ENCODE data around the gene MYO3A.
A peak's percentile ranks its signal among the peaks of the same experiment; 100 is the strongest.
"Not testable (repeated sequence)": the region's sequence is repeated elsewhere in the genome, so short reads cannot be mapped to it uniquely, and the experiment has no call there.

The MYO3A gene

DNA sequence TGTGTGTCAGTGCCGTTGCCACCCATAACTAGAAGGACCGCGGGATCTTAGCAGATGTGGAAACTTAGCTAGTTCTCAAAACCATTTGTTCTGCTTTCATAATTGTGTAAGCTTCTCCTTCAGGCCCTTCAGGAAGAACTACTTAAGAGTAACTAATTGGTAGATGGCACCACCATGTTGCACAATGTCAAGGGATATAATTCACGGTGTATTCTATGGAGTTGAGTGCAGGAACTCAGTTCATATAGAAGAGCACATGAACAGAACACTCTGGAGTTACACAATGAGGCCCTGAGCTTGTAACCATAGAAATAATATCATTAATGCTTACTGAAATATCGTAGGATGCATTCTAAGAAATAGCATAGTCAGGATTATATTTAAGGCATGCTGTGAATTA is 156.0 kb downstream of the MYO3A start:
- DNase-seq (ENCODE audit: low spot score): peak; percentile 35

DNA sequence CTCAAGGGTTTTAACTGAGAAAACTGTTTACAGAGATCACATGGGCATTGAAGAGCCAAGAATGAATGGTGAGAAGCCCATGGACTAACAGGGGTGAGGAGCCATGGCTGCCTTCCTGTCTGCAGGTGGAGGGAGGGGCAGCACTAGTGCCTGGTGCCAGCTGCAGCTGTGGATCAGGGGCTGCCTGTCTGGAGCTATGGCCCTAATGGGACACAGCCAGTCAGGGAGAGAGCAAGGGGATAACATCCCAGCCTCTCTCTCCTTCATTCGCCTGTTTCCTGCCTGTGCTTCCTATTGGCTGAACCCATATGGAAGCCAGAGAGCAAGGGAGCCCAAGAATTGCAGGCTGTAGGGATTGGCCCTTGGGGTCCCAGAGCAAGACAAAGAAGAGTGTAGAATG is 156.7 kb downstream of the MYO3A start:
- no peak for DNase-seq (ENCODE audit: low spot score)

DNA sequence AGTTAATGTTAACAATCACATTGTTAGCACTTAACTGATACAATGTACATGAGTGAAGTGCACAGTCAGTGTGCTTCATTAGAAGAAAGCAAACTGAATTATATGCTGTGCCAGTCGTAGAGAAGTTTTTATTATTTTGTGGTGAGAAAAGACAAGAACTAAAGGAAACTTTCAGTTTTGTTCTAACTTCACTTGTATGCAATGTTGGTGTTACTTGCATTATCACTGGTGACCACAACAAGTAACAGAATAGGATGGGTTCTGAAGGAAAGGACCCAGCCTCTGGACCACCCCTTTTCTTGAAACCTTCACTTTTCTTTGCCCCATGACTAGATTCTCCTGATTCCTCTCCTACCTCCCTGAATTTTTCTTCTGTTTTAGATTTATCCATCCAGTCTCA is 159.2 kb downstream of the MYO3A start:
- DNase-seq (ENCODE audit: low spot score): no peak

DNA sequence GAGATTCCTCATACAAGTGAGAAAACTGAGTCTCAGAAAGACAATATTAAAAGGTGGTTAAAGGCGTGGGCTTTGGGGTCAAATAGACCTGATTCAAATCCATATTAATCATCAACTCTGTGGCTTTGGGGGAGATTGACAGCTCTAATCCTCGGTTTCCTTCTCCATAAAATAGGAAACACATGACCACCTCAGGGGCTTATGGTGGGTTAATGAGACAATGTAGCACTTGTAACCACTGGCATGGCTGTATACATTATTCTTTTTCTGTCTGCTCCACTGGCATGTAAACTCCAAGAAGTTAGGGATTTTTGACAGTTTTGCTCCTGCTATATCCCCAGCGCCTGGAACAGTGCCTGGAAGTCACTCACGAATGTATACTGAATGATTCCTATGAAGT is 161.8 kb downstream of the MYO3A start:
- no peak for DNase-seq (ENCODE audit: low spot score)

DNA sequence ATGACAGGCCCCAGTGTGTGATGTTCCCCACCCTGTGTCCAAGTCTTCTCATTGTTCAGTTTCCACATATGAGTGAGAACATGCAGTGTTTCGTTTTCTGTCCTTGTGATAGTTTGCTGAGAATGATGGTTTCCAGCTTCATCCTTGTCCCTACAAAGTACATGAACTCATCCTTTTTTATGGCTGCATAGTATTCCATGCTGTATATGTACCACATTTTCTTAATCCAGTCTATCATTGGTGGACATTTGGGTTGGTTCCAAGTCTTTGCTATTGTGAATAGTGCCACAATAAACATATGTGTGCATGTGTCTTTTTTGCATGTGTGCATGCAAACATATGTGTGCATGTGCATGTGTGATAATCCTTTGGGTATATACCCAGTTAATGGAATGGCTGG is 163.5 kb downstream of the MYO3A start:
- DNase-seq (ENCODE audit: low spot score): not testable (repeated sequence)

DNA sequence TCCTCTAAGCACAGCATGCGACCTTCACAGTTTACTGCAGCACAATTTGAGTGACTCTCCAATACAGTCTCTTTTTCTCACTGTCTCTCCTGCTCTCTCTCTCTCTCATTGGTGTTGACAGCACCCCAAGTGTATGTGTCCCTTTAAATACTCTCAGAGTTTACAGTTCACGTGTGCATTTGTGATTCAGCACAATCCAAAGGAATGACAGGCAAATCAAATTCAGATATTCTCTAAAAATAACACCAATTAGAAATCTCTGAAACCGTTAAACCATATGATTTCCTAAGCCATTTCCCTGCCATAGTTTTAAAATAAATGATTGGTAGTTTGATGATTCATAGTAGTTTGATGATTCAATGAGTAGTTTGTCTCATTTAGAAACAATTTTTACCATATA is 178.5 kb downstream of the MYO3A start:
- DNase-seq (ENCODE audit: low spot score): peak; percentile 26

DNA sequence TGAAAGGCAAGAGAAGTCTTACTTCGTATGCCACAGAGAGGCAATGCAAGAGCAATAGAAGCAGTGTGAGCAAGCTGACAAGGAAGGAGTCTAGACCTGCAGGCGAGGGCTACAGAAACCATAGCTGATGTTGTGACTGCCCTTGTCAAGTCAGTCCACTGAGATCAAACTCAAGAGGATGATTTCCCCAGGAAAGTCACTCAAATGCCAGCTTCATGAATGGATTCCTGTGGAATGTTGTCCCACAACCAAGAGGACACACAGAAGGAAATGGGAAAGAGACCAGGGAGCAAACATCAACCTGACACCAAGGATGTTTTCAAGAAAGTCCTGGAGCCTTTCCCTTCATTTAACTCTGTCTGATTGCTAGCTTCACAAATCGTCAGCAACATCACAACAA is 204.6 kb downstream of the MYO3A start:
- no peak for DNase-seq (ENCODE audit: low spot score)

DNA sequence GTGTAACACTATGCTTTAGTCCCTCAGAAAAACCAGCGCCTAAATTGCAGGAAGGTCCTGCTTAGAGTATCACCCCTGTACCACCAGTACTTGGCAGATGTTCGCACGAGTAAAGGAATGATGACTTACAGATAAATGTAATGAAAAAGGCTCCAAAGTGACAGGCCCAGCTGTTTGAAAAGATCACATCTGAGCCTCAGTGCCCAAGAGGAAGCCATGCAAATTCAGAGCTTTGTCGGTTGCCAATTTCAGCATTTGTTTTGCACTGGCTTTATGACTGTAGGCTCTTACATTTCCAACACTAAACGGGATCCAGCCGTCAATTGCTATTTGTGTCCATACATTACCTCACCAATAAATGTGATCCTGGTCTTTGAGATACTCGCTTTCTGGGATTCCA is 222.0 kb downstream of the MYO3A start:
- no peak for DNase-seq (ENCODE audit: low spot score)

DNA sequence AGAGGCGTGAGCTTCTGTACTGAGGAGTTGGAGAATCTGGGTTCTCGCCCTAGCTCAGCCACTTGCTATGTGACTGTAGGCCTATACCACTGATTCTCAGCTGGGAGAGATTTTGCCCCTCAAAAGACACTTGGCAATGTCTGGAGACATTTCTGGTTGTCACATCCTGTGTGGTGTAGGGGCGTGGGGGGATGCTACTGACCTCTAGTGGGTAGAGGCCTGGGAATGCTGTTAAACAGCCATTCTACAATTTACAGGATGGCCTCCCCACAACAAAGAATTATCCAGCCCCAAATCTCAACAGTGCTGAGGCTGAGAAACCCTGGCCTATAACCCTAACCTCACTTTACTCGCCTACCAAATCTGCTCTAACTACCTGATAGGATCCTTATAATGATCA is 223.7 kb downstream of the MYO3A start:
- DNase-seq (ENCODE audit: low spot score): no peak

DNA sequence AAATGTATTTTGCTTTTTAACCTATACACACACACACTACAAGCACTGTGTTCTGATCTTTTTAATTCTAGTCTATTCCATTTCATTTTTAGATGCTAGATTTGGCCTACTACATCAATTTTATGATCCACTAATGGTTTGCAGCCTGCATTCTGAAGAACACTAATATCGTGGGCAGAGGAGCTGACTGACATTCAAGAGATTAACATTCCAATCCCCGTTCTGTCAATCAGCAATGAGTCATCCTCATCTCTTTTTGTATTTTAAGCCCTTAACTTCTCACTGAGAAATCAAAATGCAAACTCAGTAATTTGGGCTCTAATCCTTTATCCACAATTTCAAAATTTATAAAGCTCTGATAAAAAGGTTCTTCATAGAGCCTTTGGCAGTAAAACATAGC is 235.4 kb downstream of the MYO3A start:
- DNase-seq (ENCODE audit: low spot score): peak; percentile 76

DNA sequence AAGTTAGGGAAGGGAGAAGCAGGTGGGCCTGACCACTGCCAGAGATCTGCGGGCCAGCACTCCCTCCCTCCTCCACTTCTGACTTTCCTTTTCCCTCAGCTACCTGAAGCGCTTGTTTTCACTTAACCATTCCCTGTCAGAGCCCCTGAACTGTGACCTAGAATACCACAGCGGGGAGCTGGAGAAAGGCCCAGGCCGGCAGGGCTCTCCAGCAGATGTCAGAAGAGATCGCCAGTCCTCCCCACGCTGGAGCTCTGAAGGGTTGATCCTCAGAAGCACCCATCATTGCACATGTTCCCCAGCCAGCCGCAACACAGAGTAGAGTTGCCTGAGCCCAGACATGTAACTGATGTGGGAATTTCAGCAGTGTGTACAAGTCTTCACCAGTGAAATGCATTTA is 238.1 kb downstream of the MYO3A start:
- DNase-seq (ENCODE audit: low spot score): no peak

DNA sequence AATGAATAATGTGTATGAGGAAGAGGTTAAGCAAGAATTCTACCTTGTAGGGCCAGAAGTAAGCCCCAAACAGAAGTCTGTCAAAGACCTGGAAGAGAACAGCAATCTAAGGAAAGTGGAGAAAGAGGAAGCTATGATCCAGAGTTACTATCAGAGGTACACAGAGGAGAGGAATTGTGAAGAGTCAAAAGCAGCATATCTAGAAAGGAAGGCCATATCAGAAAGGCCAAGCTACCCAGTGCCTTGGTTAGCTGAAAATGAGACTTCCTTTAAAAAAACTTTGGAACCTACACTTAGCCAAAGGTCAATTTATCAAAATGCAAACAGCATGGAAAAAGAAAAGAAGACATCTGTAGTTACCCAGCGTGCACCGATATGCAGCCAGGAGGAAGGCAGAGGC is 239.8 kb downstream of the MYO3A start:
- no peak for DNase-seq (ENCODE audit: low spot score)

DNA sequence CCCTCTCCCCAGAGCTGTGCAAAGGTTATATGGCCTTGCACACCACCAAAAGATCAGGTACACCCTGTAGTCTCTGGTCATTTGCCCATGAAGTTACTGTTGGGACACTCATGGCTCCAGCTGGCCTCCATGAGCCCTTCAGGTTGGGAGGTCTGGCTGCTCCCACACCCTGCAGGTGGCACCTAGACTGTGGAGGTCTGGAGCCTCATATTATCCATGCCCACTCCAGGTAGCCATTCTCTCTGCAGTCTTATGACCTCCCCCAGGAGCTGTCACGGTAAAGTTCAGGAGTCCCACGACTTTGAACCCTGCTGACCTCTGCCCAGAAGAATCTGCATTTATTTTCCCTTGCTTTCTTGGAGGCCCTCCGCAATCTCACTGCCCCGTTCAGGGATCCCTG is 243.3 kb downstream of the MYO3A start:
- no peak for DNase-seq (ENCODE audit: low spot score)

DNA sequence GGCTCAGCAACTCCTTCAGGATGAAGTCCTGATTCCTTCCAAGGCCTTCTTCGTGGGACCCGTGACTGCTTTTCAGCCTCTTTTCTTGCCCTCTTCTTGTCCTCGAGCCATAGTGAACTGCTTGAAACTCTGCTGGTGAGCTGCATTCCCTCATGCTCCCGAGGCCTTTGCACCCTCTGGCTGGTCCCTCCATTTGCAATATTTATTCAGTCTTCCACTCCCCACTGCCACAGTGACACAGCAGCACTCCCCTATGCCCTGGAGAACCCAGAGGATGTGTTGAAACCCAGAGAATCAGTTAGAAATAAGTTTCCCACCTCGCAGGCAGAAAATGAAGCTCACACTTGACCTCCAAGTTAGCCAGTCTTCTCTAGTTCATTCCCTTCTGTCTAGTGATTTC is 260.2 kb downstream of the MYO3A start:
- DNase-seq (ENCODE audit: low spot score): no peak

DNA sequence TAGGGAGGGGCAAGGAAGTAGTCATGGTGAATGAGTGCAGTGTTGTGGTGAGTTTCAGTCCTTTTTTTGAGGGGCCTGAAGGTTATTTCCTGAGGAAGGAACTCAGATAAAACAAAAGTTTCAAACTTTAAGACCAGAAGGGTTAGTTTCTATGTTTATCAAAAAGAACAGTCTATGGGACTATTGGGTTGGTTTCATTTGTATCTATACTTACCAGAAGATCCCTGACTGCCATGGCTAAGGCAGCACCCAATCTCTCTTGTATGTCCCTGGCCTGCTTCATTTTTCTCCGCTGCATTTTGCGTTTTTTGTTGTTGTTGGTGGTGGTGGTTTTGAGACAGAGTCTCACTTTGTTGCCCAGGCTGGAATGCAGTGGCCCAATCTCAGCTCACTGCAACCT is 263.2 kb downstream of the MYO3A start:
- no peak for DNase-seq (ENCODE audit: low spot score)

DNA sequence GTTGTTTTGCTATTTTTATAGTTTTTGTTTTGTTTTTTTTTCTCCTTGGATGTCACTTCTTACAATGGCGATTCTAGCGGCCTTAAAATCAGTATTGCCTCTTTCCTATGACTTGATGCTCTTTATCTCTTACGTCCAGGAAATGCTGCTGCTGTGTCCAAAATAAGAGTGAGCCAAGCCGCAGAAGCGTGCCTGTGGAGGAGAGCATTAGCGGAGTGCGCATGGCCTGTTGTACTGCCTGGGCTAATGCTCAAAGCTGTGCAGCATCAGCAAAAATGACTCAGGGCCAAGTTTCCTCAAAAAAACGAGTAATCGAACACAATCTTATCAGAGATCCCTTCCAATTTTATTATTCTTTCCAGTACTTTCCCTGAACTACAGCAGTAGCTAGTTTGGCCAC is 264.1 kb downstream of the MYO3A start:
- no peak for DNase-seq (ENCODE audit: low spot score)

DNA sequence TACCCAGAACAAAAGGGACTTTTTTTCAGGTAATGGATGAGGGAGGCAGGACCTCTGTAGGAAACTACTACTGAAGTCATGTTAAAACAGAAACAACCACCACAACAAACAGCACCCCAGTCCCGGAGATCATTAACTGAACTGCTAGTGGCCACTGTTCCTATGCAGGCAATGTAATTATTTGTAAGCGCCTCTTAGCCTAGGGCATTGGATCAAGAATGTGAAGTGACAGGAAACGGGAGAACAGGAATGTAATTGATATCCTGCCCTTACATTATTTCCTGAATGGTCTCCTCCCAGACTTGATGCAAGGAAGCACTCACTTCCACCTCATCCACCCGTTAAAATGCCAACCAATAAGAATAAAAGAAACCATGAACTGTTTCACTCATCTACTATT is 265.8 kb downstream of the MYO3A start:
- no peak for DNase-seq (ENCODE audit: low spot score)

DNA sequence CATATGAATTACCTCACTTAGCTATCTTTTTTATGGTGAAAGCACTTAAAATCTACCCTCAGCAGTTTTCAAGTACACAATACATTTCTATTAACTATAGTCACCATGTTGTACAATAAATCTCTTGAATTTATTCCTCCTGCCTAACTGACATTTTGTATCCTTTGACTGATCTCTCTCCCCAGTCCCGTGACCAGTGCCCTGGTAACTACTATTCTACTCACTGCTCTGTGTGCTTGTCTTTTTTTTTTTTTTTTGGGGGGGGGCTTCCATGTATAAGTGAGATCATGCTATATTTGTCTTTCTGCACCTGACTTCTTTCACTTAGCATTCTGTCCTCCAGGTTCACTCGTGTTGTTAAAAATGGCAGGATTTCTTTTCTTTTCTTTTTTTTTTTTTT is 271.2 kb downstream of the MYO3A start:
- no peak for DNase-seq (ENCODE audit: low spot score)

DNA sequence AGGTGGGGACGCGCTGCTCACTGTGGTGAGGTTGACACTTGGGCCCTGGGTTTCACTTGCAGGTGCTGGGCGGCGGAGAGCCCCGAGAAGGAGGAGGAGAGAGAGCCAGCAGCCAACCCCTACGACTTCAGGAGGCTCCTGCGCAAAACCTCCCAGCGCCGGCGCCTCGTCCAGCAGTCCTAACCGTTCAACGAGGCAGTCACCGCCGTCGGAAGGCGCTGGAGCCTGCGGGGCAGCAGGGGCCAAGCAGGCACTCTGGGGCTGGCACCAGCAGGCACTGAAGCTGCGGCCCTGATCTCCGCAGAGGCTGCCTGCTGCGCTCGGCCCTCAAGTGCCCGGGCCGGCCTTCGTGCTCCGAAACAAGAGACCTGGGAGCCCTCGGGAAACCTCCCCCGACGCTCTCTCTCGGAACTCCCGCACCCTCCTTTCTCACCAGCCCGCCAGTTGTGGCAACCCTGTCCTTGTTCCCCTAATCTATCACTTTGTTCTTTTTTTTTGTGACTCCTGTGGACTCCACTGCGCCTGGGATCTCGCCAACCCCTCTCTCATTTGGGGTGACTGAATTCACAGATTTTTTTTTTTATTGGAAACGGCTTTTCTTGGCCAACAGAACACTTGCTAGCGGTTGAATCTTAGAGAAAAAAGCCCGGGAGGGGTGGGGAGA is 277.9 kb downstream of the MYO3A start:
- no peak for DNase-seq (ENCODE audit: low spot score)

DNA sequence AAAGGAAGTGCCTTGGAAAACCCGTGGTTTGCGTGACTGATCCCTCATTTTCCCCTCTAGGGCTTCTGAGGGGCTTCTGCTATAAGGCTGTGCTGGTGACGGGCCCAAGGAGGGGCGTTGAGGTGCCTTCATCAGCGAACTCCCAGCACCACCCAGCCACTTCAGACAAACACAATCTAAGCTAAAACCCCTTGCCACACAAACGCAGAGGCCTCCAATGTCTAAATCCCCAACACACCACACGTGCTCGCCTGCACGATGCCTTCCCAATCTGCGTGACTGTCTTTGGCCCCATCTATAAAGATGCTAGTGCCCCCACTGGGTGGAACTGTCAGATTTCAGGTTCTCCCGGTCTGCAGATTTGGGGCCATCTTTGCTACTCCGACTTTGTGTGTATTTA is 278.5 kb downstream of the MYO3A start:
- no peak for DNase-seq (ENCODE audit: low spot score)

DNA sequence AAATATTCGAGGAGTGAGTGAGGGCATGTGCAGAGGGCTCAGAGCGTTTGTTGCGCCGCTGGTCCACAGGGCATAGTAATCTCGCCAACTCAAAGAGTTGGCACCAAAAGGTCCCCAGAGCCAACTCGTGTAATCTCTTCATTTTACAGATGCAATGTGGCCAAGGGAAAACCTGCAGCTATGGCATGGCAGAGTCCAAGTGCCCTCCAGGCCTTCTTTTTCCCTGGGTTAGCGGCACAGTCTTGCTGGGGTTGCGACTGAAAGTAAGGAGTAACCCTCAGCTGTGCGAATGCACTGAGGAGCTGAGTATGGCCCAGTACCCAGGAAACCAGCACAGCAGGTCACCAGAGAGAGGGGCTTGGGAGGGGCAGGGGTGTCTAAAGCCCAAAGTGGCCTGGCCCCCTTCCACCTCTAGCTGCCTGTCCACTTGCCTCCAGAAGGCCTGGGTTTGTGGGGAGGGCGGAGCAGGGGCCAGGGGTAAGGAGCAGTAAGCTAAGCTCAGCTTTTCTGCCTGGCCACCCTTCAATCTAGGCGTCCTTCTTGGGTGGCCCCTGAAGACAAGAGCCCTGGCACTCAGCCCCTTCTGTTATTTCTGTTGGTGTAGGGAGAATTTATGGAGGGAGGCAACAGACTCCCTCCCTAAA is 279.2 kb downstream of the MYO3A start:
- DNase-seq (ENCODE audit: low spot score): no peak

DNA sequence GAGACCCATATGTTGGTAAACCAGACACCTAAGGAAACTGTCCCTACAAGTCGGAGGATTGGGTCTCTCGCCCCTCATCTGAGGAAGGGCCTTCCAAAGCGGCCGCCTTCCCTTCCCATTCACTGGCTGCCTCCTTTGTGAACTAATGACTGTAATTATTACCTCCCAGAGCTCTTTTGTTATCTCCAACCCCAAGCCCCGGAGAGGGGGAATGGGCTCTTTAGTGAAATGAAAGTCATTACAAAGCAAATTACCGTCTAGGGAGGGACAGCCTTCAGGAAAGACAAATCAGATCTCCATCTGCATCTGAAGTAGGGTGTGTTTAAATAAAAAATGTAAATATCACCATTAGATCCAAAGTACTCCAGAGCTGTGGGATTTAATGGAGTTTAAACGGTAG is 280.0 kb downstream of the MYO3A start:
- DNase-seq (ENCODE audit: low spot score): no peak

DNA sequence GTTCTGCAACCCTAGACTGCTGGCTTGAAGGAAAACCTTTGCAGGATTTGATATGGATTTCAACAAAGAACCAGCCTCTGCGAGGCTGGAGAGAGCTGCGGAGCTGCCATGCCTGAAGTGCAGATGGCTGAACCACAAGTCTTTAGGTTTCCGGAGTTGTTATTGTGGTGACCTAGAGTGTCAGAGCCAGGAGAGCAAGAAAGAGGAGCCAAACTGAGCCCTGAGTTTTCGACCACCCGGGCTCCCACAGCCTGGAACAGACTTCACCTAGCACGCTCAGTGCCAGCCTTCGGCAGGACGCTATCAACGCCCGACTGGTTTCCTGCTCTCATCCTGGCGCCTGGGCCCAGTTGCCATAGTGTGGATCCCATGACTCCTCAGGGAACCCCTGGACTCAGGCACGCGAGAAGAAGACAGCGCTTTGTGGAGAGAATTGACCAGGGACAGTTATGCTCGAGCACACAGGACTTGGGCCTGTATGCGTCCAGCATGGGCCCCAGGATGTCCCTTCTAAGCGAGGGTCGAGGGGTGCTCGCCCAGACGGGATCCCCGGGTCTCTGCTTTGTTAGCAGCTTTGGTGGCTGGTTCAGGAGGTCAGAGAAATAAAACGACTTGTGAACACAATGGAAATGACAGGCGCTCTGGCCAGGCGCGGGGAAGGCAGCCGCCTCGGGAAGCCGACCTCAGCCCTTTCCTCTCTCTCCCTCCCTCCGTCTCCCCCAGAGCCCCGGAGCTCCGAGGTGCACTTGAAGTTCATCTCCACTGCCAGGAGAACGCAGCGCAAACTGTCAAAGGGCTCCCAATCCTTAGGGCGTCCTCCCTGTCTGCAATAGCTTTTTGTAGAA is 280.7 kb downstream of the MYO3A start:
- no peak for DNase-seq (ENCODE audit: low spot score)
